H1 (cell line): ENCODE measurements around the gene NSD2. TPM values are rescaled to one million over a fixed set of nuclear protein-coding genes. Genes with fewer than 3 reads are reported as not detected.

Experiments
- CTCF ChIA-PET: fragments of 300-600 bp; sonication (Branson Sonifier 250); formaldehyde crosslinking; loops from one replicate; lab custom pipeline; 2021; ENCODE audit not compliant: partially characterized antibody; lab: Charles Lee
- POLR2A ChIA-PET: fragments of 300-600 bp; sonication (Branson Sonifier 250); formaldehyde crosslinking; loops from one replicate; lab custom pipeline; 2021; ENCODE audit warnings: inconsistent platforms; ENCODE audit not compliant: partially characterized antibody; lab: Charles Lee
- DNase-seq, 2 experiments: peaks; one replicate each; pipeline versions ENCODE4 v3.0.0 to v3.0.0-alpha.2; 2010 to 2022; ENCODE audit warnings: low spot score in 2 of 2, low read depth in 1 of 2, mixed read lengths in 1 of 2
- FAIRE-seq: peaks from 2 replicates; lab custom pipeline; 2011; peaks lifted over from hg19 to GRCh38; lab: Jason Lieb, UNC
- H2AFZ ChIP-seq: 2 replicates; pipeline ENCODE4 v1.8.1; 2012; ENCODE audit warnings: low read length, inconsistent platforms
- H2AK5ac ChIP-seq: 2 replicates; pipeline ENCODE4 v1.6.1; 2013; ENCODE audit warnings: low read depth, low read length
- H2BK120ac ChIP-seq: replicated peaks from 2 replicates; pipeline ENCODE3; 2013; ENCODE audit warnings: low read depth, low read length, inconsistent platforms
- H2BK12ac ChIP-seq: 2 replicates; pipeline ENCODE4 v1.6.1; 2013; ENCODE audit warnings: low read depth, low read length
- H2BK15ac ChIP-seq: 2 replicates; pipeline ENCODE4 v1.6.1; 2013; ENCODE audit warnings: low read length
- H2BK20ac ChIP-seq: 2 replicates; pipeline ENCODE4 v1.6.1; 2013; ENCODE audit warnings: low read length
- H2BK5ac ChIP-seq: 2 replicates; pipeline ENCODE4 v1.6.1; 2013; ENCODE audit warnings: low read depth, low read length
- H3K14ac ChIP-seq: 2 replicates; pipeline ENCODE4 v1.6.1; 2013; ENCODE audit warnings: inconsistent platforms; ENCODE audit not compliant: insufficient read length
- H3K18ac ChIP-seq: 2 replicates; pipeline ENCODE4 v1.6.1; 2013; ENCODE audit warnings: low read length; ENCODE audit errors: extremely low read depth
- H3K23ac ChIP-seq: 2 replicates; pipeline ENCODE4 v1.6.1; 2013; ENCODE audit warnings: inconsistent platforms; ENCODE audit not compliant: insufficient read length
- H3K23me2 ChIP-seq: 2 replicates; pipeline ENCODE4 v1.6.1; 2013; ENCODE audit warnings: low read depth, low read length
- H3K27ac ChIP-seq: 2 replicates; pipeline ENCODE4 v1.6.1; 2011; ENCODE audit warnings: low read depth, low read length, inconsistent platforms
- H3K27me3 ChIP-seq, 4 experiments: replicated peaks in 1 of 4; 1 replicate in 1 of 4; 2 replicates in 3 of 4; pipeline versions ENCODE4 v1.6.1 to v1.8.1; 2011 to 2013; ENCODE audit warnings: low read length in 3 of 4, mild to moderate bottlenecking in 3 of 4, inconsistent platforms in 2 of 4, mixed read lengths in 2 of 4, moderate library complexity in 1 of 4; ENCODE audit not compliant: control insufficient read depth in 3 of 4, insufficient read depth in 3 of 4; ENCODE audit errors: extremely low read depth in 1 of 4
- H3K36me3 ChIP-seq, 4 experiments: 2 replicates each; pipeline versions ENCODE4 v1.6.1 to v1.8.1; 2011 to 2013; ENCODE audit warnings: mild to moderate bottlenecking in 4 of 4, low read length in 3 of 4, moderate library complexity in 2 of 4, control low read depth in 1 of 4, inconsistent platforms in 1 of 4; ENCODE audit not compliant: insufficient read depth in 4 of 4, control insufficient read depth in 2 of 4
- H3K4ac ChIP-seq: replicated peaks from 2 replicates; pipeline ENCODE3; 2013; ENCODE audit warnings: low read length, low read depth, mixed read lengths, inconsistent platforms; ENCODE audit not compliant: insufficient read length
- H3K4me1 ChIP-seq, 4 experiments: replicated peaks in 1 of 4; 1 replicate in 1 of 4; 2 replicates in 3 of 4; pipeline versions ENCODE4 v1.6.1 to v1.8.1; 2011 to 2013; ENCODE audit warnings: low read length in 3 of 4, inconsistent platforms in 2 of 4, mixed read lengths in 1 of 4; ENCODE audit not compliant: insufficient read depth in 4 of 4, control insufficient read depth in 3 of 4
- H3K4me2 ChIP-seq, 2 experiments: 2 replicates each; pipeline versions ENCODE4 v1.6.1 to v1.8.1; 2011 to 2013; ENCODE audit warnings: low read depth in 2 of 2, low read length in 2 of 2, control low read depth in 1 of 2, inconsistent platforms in 1 of 2, mild to moderate bottlenecking in 1 of 2; ENCODE audit not compliant: insufficient read depth in 1 of 2
- H3K4me3 ChIP-seq, 4 experiments: fragments of 200-600, 300-600 bp in 1 of 4; sonication (generic), shearing (Covaris generic), sonication (Bioruptor Twin) in 1 of 4; 2 replicates each; pipeline versions ENCODE4 v1.5.1 to v1.8.1; 2011 to 2016; ENCODE audit warnings: low read length in 4 of 4, low read depth in 3 of 4, control low read depth in 2 of 4, inconsistent platforms in 2 of 4, mild to moderate bottlenecking in 2 of 4, mixed read lengths in 1 of 4, moderate library complexity in 1 of 4; ENCODE audit not compliant: insufficient read depth in 2 of 4; ENCODE audit errors: extremely low read depth in 1 of 4
- H3K56ac ChIP-seq: replicated peaks from 2 replicates; pipeline ENCODE3; 2013; ENCODE audit warnings: low read depth, mild to moderate bottlenecking, mixed read lengths, low read length, inconsistent platforms; ENCODE audit not compliant: insufficient read length
- H3K79me1 ChIP-seq: 2 replicates; pipeline ENCODE4 v1.6.1; 2013; ENCODE audit warnings: low read depth, low read length, control low read depth
- H3K79me2 ChIP-seq, 2 experiments: 2 replicates each; pipeline versions ENCODE4 v1.6.1 to v1.8.1; 2012 to 2013; ENCODE audit warnings: low read length in 2 of 2, mild to moderate bottlenecking in 2 of 2, inconsistent platforms in 1 of 2; ENCODE audit not compliant: insufficient read depth in 2 of 2, control insufficient read depth in 1 of 2
- H3K9ac ChIP-seq, 4 experiments: replicated peaks in 1 of 4; 1 replicate in 1 of 4; 2 replicates in 3 of 4; pipeline versions ENCODE4 v1.6.1 to v1.8.1; 2011 to 2013; ENCODE audit warnings: low read depth in 3 of 4, low read length in 3 of 4, control low read depth in 2 of 4, mild to moderate bottlenecking in 2 of 4, moderate library complexity in 2 of 4, inconsistent platforms in 1 of 4; ENCODE audit errors: extremely low read depth in 1 of 4
- H3K9me3 ChIP-seq, 2 experiments: 2 replicates each; pipeline versions ENCODE4 v1.6.1 to v1.8.1; 2012 to 2013; ENCODE audit warnings: mild to moderate bottlenecking in 2 of 2, moderate library complexity in 2 of 2, control low read depth in 1 of 2, inconsistent platforms in 1 of 2, low read depth in 1 of 2, low read length in 1 of 2, mixed read lengths in 1 of 2; ENCODE audit not compliant: insufficient read depth in 2 of 2
- H4K20me1 ChIP-seq, 2 experiments: replicated peaks in 1 of 2; 2 replicates each; pipeline versions ENCODE3 to v1.8.1; 2011 to 2013; ENCODE audit warnings: inconsistent platforms in 2 of 2, low read length in 2 of 2, mild to moderate bottlenecking in 1 of 2; ENCODE audit not compliant: insufficient read depth in 2 of 2, control insufficient read depth in 1 of 2
- H4K5ac ChIP-seq: 2 replicates; pipeline ENCODE4 v1.6.1; 2013; ENCODE audit warnings: low read length, low read depth, mixed read lengths, inconsistent platforms; ENCODE audit not compliant: insufficient read length
- H4K8ac ChIP-seq: 2 replicates; pipeline ENCODE4 v1.8.0; 2013; ENCODE audit warnings: mild to moderate bottlenecking, moderate library complexity, low read length, inconsistent platforms; ENCODE audit not compliant: insufficient read depth; ENCODE audit errors: extremely low read depth
- H4K91ac ChIP-seq: replicated peaks from 2 replicates; pipeline ENCODE3; 2013; ENCODE audit warnings: low read length, mixed read lengths, inconsistent platforms; ENCODE audit not compliant: insufficient read length
- ASH2L ChIP-seq: fragments of 200-600, 300-600 bp; sonication (generic); IDR thresholded peaks from one replicate; pipeline ENCODE4 v1.7.1; 2017; ENCODE audit warnings: low read length
- EGR1 ChIP-seq: IDR thresholded peaks from 2 replicates; pipeline ENCODE4 v1.6.1; 2011; ENCODE audit warnings: low read depth, low read length, borderline replicate concordance
- FOSL1 ChIP-seq: IDR thresholded peaks from 2 replicates; pipeline ENCODE4 v1.6.1; 2011; ENCODE audit warnings: mild to moderate bottlenecking, low read depth, low read length, moderate library complexity; ENCODE audit not compliant: insufficient read depth
- NANOG ChIP-seq: IDR thresholded peaks from 2 replicates; pipeline ENCODE4 v1.6.1; 2011; ENCODE audit warnings: low read length, low read depth, mild to moderate bottlenecking, inconsistent platforms; ENCODE audit not compliant: insufficient read depth, poor library complexity, severe bottlenecking
- POLR2A ChIP-seq, 2 experiments: IDR thresholded peaks; 1 replicate in 1 of 2; 2 replicates in 1 of 2; pipeline ENCODE4 v1.6.1; 2011; ENCODE audit warnings: low read depth in 2 of 2, low read length in 2 of 2, mild to moderate bottlenecking in 2 of 2; ENCODE audit errors: control extremely low read depth in 1 of 2
- SIX5 ChIP-seq: IDR thresholded peaks from 2 replicates; pipeline ENCODE4 v1.6.1; 2011; ENCODE audit warnings: mild to moderate bottlenecking, low read depth, low read length
- SP1 ChIP-seq: IDR thresholded peaks from 2 replicates; pipeline ENCODE4 v1.6.1; 2011; ENCODE audit warnings: low read depth, low read length
- TCF12 ChIP-seq: IDR thresholded peaks from 2 replicates; pipeline ENCODE4 v1.6.1; 2011; ENCODE audit warnings: low read depth, mild to moderate bottlenecking, low read length
- YY1 ChIP-seq: IDR thresholded peaks from 2 replicates; pipeline ENCODE4 v1.6.1; 2011; ENCODE audit warnings: low read depth, mild to moderate bottlenecking, low read length
- WGBS, 2 experiments: shearing (Covaris generic) in 1 of 2; methylation state at CpG; one replicate each; pipeline versions ENCODE4 v1.1.6 to v1.1.7; 2013 to 2015; ENCODE audit warnings: low lambda C conversion rate in 2 of 2, mixed read lengths in 2 of 2, inconsistent platforms in 1 of 2, low coverage in 1 of 2, missing lambda C conversion rate in 1 of 2; ENCODE audit not compliant: insufficient replicate concordance in 2 of 2, insufficient coverage in 1 of 2, insufficient read length in 1 of 2; ENCODE audit errors: extremely low coverage in 1 of 2, missing lambda C conversion rate in 1 of 2; 5-methylcytosine and 5-hydroxymethylcytosine counted together
- polyA plus RNA-seq, 7 experiments: library from polyadenylated mRNA; depleted of rRNA in 3 of 7; stranded (reverse) in 5 of 7; unstranded in 2 of 7; fragments of >200 nt in 5 of 7; fragments of 200-250 nt in 2 of 7; gene quantifications; 1 replicate in 5 of 7; 2 replicates in 1 of 7; 4 replicates in 1 of 7; pipeline versions ENCODE4 v1.2.1 to v1.2.3, GENCODE V29; 2011 to 2013; ENCODE audit warnings: missing spikeins in 2 of 7, mixed read lengths in 2 of 7
- total RNA-seq: library from RNA; stranded (reverse); fragmentation: NEBNext Ultra II Directional; extraction: Animal tissue kit (Norgen Biotek cat#: 25700); gene quantifications from 2 replicates; pipeline ENCODE4 v1.2.1, GENCODE V29; 2021
- TF ChIP-seq, protein P1 (sequence below): IDR thresholded peaks from 2 replicates; pipeline ENCODE4 v1.6.1; 2011; ENCODE audit warnings: low read depth, mild to moderate bottlenecking, low read length; ENCODE audit not compliant: insufficient read depth

Gene NSD2
- total and polyA plus RNA-seq, 2 of the 8 experiments (the other 6 are each of a cell fraction or from before 2014, with no cell fraction given), result 26.7 to 129 TPM

DNA sequence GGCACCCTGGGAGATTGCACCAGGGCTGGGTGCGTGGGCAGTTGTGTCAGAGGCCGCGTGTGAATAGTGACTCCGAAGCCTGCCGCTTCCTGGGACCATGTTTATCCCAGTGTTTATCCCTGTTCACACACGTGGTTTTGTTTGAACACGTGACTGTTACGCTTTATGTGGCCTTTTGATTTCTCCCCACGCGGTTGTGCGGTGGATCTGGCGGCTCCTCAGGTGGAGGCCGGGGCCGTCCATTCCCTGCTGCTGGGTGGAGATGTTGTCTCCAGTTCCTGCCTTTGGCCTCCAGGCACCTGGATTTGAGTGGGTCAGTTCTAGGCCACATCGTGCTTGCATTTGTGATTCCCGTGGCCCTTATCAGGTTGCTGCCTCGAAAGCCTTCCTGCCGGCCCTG, 102.5 kb downstream of the NSD2 start:
- H3K36me3 ChIP-seq, result peaks cover 12 to 55% (median 40%) of the 10 kb centered on the region in 4 experiments; a peak in 7 of 8 replicates
- no peaks in the 10 kb centered on the region for H3K9me3 ChIP-seq
- H3K4me3 ChIP-seq, result no peak overlapping the region
- H2BK5ac ChIP-seq, result no peak overlapping the region
- H3K27me3 ChIP-seq, result no peaks in the 10 kb centered on the region
- H2BK12ac ChIP-seq, result no peak overlapping the region
- no peak overlapping the region for H3K27ac ChIP-seq
- H3K79me2 ChIP-seq, result no peaks in the 10 kb centered on the region
- WGBS, 2 experiments, result 91% methylated on average over 18 of the region's 18 CpGs; no CpG with 5 or more reads in 1 of the 2 experiments
- FAIRE-seq (no peak), DNase-seq (no peak)
- no peaks in the 10 kb centered on the region for H3K23me2 ChIP-seq
- no peak overlapping the region for H3K23ac ChIP-seq
- TF ChIP-seq YY1 (no peak), SIX5 (no peak), POLR2A (IDR thresholded peaks at IDR 0.05; ENCODE audit: control extremely low read depth in 1 of 2, low read depth in 2 of 2, low read length in 2 of 2) (no peak), EGR1 (no peak), ASH2L (no peak), NANOG (no peak), TCF12 (no peak), SP1 (no peak), FOSL1 (no peak)
- TF ChIP-seq, protein P1, sequence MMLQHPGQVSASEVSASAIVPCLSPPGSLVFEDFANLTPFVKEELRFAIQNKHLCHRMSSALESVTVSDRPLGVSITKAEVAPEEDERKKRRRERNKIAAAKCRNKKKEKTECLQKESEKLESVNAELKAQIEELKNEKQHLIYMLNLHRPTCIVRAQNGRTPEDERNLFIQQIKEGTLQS, result no peak
- H3K4me1 ChIP-seq, result no peaks in the 10 kb centered on the region
- no peak overlapping the region for H3K56ac ChIP-seq
- H2BK20ac ChIP-seq, result no peak overlapping the region
- H4K5ac ChIP-seq, result no peak overlapping the region
- no peak overlapping the region for H3K18ac ChIP-seq
- no peak overlapping the region for H3K14ac ChIP-seq
- no peak overlapping the region for H3K4ac ChIP-seq
- CTCF ChIA-PET, result no interaction called here
- peaks cover 2% of the 10 kb centered on the region; the same call in 1 of the 2 replicates for H3K79me1 ChIP-seq
- POLR2A ChIA-PET, result interaction anchor here (0.6 kb wide), 1 partner anchor 423 kb away, joined by 3 read pairs; no protein-coding TSS in a partner anchor
- no peak overlapping the region for H3K4me2 ChIP-seq
- H4K8ac ChIP-seq, result peak overlapping the region; percentile 53; the same call in 1 of the 2 replicates
- no peak overlapping the region for H2AK5ac ChIP-seq
- H3K9ac ChIP-seq, result no peak overlapping the region
- H4K91ac ChIP-seq, result no peak overlapping the region
- no peak overlapping the region for H2BK15ac ChIP-seq
- peaks cover 2 to 15% of the 10 kb centered on the region in 2 experiments for H4K20me1 ChIP-seq
- no peak overlapping the region for H2BK120ac ChIP-seq
- H2AFZ ChIP-seq, result no peak overlapping the region
